OCI-LY1 (cell line): Measurements from ENCODE around the gene C1orf216.

ENCODE experiments used
- H2AFZ ChIP-seq: fragments of 200-600 bp; sonication (generic), shearing (Covaris generic); 2 replicates; pipeline ENCODE4 v1.6.0; 2014; ENCODE audit warnings: antibody characterized with exemption, mild to moderate bottlenecking, low read length
- H3F3A ChIP-seq: fragments of 200-600 bp; sonication (generic), shearing (Covaris generic); 2 replicates; pipeline ENCODE4 v1.6.0; 2014; ENCODE audit warnings: mild to moderate bottlenecking, antibody characterized with exemption, low read length, moderate library complexity; ENCODE audit not compliant: insufficient read depth
- H3K27ac ChIP-seq: fragments of 200-600 bp; sonication (generic); 2 replicates; pipeline ENCODE4 v1.5.1; 2014; ENCODE audit warnings: low read length, mixed run types, mild to moderate bottlenecking, low read depth; ENCODE audit not compliant: poor library complexity, severe bottlenecking
- H3K27me3 ChIP-seq: fragments of 200-600 bp; sonication (generic); 2 replicates; pipeline ENCODE4 v1.6.0; 2014; ENCODE audit warnings: antibody characterized with exemption, mild to moderate bottlenecking, low read length, moderate library complexity; ENCODE audit not compliant: insufficient read depth
- H3K36me3 ChIP-seq: fragments of 200-600 bp; sonication (generic); 2 replicates; pipeline ENCODE4 v1.6.1; 2014; ENCODE audit warnings: mild to moderate bottlenecking, antibody characterized with exemption, low read length, moderate library complexity, mixed read lengths; ENCODE audit not compliant: insufficient read depth
- H3K4me1 ChIP-seq: fragments of 200-600 bp; sonication (generic); 2 replicates; pipeline ENCODE4 v1.5.1; 2014; ENCODE audit warnings: mild to moderate bottlenecking, low read length, moderate library complexity; ENCODE audit not compliant: insufficient read depth, severe bottlenecking
- H3K4me2 ChIP-seq: fragments of 200-600 bp; sonication (generic), shearing (Covaris generic); 2 replicates; pipeline ENCODE4 v1.6.1; 2014; ENCODE audit warnings: low read length
- H3K4me3 ChIP-seq: fragments of 200-600 bp; sonication (generic); 2 replicates; pipeline ENCODE4 v1.5.1; 2014; ENCODE audit warnings: low read length, low read depth, mild to moderate bottlenecking, mixed read lengths; ENCODE audit not compliant: poor library complexity, severe bottlenecking
- H3K79me2 ChIP-seq: fragments of 200-600 bp; shearing (Covaris generic); 2 replicates; pipeline ENCODE4 v1.6.1; 2016; ENCODE audit warnings: mixed run types, low read length, mixed read lengths; ENCODE audit not compliant: insufficient read depth
- H3K9ac ChIP-seq: fragments of 200-600 bp; sonication (generic), shearing (Covaris generic); 2 replicates; pipeline ENCODE4 v1.6.1; 2014; ENCODE audit warnings: mild to moderate bottlenecking, low read length, mixed read lengths
- H3K9me2 ChIP-seq: fragments of 200-600 bp; sonication (generic), shearing (Covaris generic); 2 replicates; pipeline ENCODE4 v1.6.1; 2014; ENCODE audit warnings: low read depth, mild to moderate bottlenecking, low read length, mixed read lengths
- H3K9me3 ChIP-seq: fragments of 200-600 bp; shearing (Covaris generic); 2 replicates; pipeline ENCODE4 v1.6.1; 2014; ENCODE audit warnings: low read length, mixed read lengths
- H4K20me1 ChIP-seq: fragments of 200-600 bp; sonication (generic), shearing (Covaris generic); 2 replicates; pipeline ENCODE4 v1.6.0; 2016; ENCODE audit warnings: mild to moderate bottlenecking, low read length; ENCODE audit not compliant: insufficient read depth
- CTCF ChIP-seq: fragments of 200-600 bp; sonication (generic), shearing (Covaris generic); IDR thresholded peaks from 2 replicates; pipeline ENCODE4 v1.5.1; 2017; ENCODE audit warnings: mild to moderate bottlenecking, antibody characterized with exemption, low read length, moderate library complexity, mixed read lengths
- EZH2 ChIP-seq: fragments of 200-600 bp; sonication (generic), shearing (Covaris generic); IDR thresholded peaks from 2 replicates; pipeline ENCODE4 v1.8.0; 2017; ENCODE audit warnings: borderline replicate concordance, mixed run types, mild to moderate bottlenecking, antibody characterized with exemption, low read length, moderate library complexity, mixed read lengths

C1orf216 gene

GRCh38 chr1:35674111-35674510, 44.6 kb downstream of the C1orf216 start:
- no peak overlapping the region for H3K27ac ChIP-seq
- no peaks in the 10 kb centered on the region for H3F3A ChIP-seq
- H3K9ac ChIP-seq, result no peak overlapping the region
- no peak overlapping the region for H3K4me2 ChIP-seq
- H2AFZ ChIP-seq, result no peak overlapping the region
- H3K4me1 ChIP-seq, result no peaks in the 10 kb centered on the region
- H3K27me3 ChIP-seq, result no peaks in the 10 kb centered on the region
- H3K36me3 ChIP-seq, result no peaks in the 10 kb centered on the region
- no peaks in the 10 kb centered on the region for H4K20me1 ChIP-seq
- no peaks in the 10 kb centered on the region for H3K9me2 ChIP-seq
- TF ChIP-seq EZH2, result no peak
- no peaks in the 10 kb centered on the region for H3K9me3 ChIP-seq
- no peak overlapping the region for H3K4me3 ChIP-seq
- H3K79me2 ChIP-seq, result no peaks in the 10 kb centered on the region

DNA sequence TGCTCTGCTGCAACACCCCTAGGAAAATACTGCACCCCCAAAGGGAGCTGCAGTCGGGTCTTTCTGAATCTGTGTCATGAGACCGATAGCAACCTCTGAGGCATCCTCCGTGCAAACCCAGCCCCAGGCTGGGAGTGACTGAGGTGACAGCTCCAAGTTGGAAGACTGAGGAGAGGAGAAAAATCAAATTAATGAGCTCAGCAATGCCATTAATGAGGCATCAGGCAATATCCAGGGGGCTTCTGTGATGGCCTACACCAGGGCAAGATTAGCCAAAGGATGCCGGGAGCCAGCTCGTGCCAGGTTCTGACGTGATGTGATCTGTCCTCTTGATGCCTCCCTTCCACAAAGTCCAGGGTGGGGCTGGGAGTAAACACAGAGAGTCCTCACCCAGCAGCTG, 46.6 kb downstream of the C1orf216 start:
- no peaks in the 10 kb centered on the region for H3K9me2 ChIP-seq
- H3K4me1 ChIP-seq, result no peaks in the 10 kb centered on the region
- no peaks in the 10 kb centered on the region for H3K27me3 ChIP-seq
- H3K4me3 ChIP-seq, result no peak overlapping the region
- no peak overlapping the region for H2AFZ ChIP-seq
- H3K79me2 ChIP-seq, result no peaks in the 10 kb centered on the region
- no peak overlapping the region for H3K4me2 ChIP-seq
- H3K9me3 ChIP-seq, result no peaks in the 10 kb centered on the region
- no peaks in the 10 kb centered on the region for H3K36me3 ChIP-seq
- no peaks in the 10 kb centered on the region for H4K20me1 ChIP-seq
- H3K9ac ChIP-seq, result no peak overlapping the region
- TF ChIP-seq EZH2, result no peak
- no peaks in the 10 kb centered on the region for H3F3A ChIP-seq
- no peak overlapping the region for H3K27ac ChIP-seq

- Histone ChIP-seq H3K27me3 (no peaks in the 10 kb centered on the region), H3K9me2 (no peaks in the 10 kb centered on the region), H3K4me2 (no peak overlapping the region), H2AFZ (no peak overlapping the region), H3F3A (no peaks in the 10 kb centered on the region), H3K4me1 (no peaks in the 10 kb centered on the region), H3K27ac (no peak overlapping the region), H3K9ac (no peak overlapping the region), H3K9me3 (no peaks in the 10 kb centered on the region), H3K36me3 (no peaks in the 10 kb centered on the region), H3K4me3 (no peak overlapping the region), H3K79me2 (no peaks in the 10 kb centered on the region), H4K20me1 (no peaks in the 10 kb centered on the region)
- no peak for TF ChIP-seq CTCF
- no peak for TF ChIP-seq EZH2
These were observed 50.2 kb downstream of the C1orf216 start for GRCh38 chr1:35668506-35668905.

GRCh38 chr1:35666916-35667315, 51.8 kb downstream of the C1orf216 start:
- H3K4me3 ChIP-seq, result no peak overlapping the region
- H3K36me3 ChIP-seq, result no peaks in the 10 kb centered on the region
- H3K4me1 ChIP-seq, result no peaks in the 10 kb centered on the region
- no peaks in the 10 kb centered on the region for H3F3A ChIP-seq
- no peak overlapping the region for H3K9ac ChIP-seq
- no peak overlapping the region for H2AFZ ChIP-seq
- H3K27me3 ChIP-seq, result no peaks in the 10 kb centered on the region
- TF ChIP-seq EZH2 (no peak), CTCF (no peak)
- H3K9me2 ChIP-seq, result no peaks in the 10 kb centered on the region
- no peak overlapping the region for H3K4me2 ChIP-seq
- no peak overlapping the region for H3K27ac ChIP-seq
- H3K79me2 ChIP-seq, result no peaks in the 10 kb centered on the region
- H4K20me1 ChIP-seq, result no peaks in the 10 kb centered on the region
- H3K9me3 ChIP-seq, result no peaks in the 10 kb centered on the region
